IMR-90 (cell line): ENCODE results near the gene SPATA12.

Experiments
- BHLHE40 ChIP-seq: fragments of 150-350 bp; IDR thresholded peaks from 2 replicates; pipeline ENCODE4 v1.6.1; 2016; ENCODE audit warnings: mild to moderate bottlenecking, low read depth, low read length
- CEBPB ChIP-seq: IDR thresholded peaks from 2 replicates; pipeline ENCODE4 v1.6.1; 2012; ENCODE audit warnings: low read depth, low read length, improper control_type of control experiment
- FOS ChIP-seq: fragments of 150-350 bp; IDR thresholded peaks from 2 replicates; pipeline ENCODE4 v1.6.1; 2016; ENCODE audit warnings: low read depth, low read length
- MXI1 ChIP-seq: IDR thresholded peaks from 2 replicates; pipeline ENCODE4 v1.6.1; 2012; ENCODE audit warnings: low read depth, mild to moderate bottlenecking, low read length, moderate library complexity, borderline replicate concordance
- NFE2L2 ChIP-seq: fragments of 150-350 bp; IDR thresholded peaks from 2 replicates; pipeline ENCODE4 v1.6.1; 2016; ENCODE audit warnings: low read depth, mild to moderate bottlenecking, low read length
- POLR2A ChIP-seq: IDR thresholded peaks from 2 replicates; pipeline ENCODE4 v1.6.1; 2012; ENCODE audit warnings: mild to moderate bottlenecking, low read depth, low read length
- RAD21 ChIP-seq: IDR thresholded peaks from 2 replicates; pipeline ENCODE4 v1.6.1; 2012; ENCODE audit warnings: low read length, improper control_type of control experiment
- RFX5 ChIP-seq: IDR thresholded peaks from 2 replicates; pipeline ENCODE4 v1.8.0; 2012; ENCODE audit warnings: low read depth, mild to moderate bottlenecking, low read length, moderate library complexity
- SMC3 ChIP-seq: fragments of 150-350 bp; IDR thresholded peaks from 2 replicates; pipeline ENCODE4 v1.6.1; 2016; ENCODE audit warnings: low read depth, mild to moderate bottlenecking, antibody characterized with exemption, low read length, moderate library complexity
- TF ChIP-seq, protein P1 (sequence below): conservative IDR thresholded peaks from 2 replicates; pipeline ENCODE4 v1.5.1; 2012; ENCODE audit warnings: mild to moderate bottlenecking, low read depth, low read length, improper control_type of control experiment
- TF ChIP-seq, protein P2 (sequence below): fragments of 150-350 bp; IDR thresholded peaks from 2 replicates; pipeline ENCODE4 v1.6.1; 2017; ENCODE audit warnings: mild to moderate bottlenecking, antibody characterized with exemption, low read length, low read depth

DNA sequence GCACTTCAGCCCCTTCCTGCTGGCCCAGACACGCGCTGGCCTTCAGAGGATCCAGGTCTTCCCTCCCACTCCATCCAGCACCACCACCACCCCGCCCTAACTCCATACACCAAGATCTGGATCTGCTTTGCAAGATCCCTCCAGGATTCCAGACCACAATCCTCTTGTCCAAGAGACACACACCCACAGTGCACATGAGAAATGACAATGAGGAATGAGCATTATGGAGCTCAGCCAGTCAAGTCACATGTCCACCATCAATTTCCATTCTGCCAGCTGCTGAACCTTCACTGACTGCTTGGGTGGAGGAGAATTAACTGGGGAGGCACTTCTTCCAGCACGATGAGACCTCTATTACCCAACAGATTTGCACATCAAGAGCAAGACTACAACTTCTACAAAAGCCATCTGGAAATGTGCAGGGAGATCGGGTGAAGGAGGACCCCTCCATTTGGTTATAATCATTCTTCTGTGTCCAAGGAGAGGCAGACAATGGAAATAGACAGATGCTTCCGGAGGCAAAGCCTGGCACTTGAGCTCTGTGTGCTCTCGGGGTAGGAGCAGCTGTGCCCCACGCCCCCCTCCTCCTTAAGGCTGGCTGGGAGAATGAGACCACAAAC, 12.3 kb upstream of the SPATA12 start:
- TF ChIP-seq, protein P1, sequence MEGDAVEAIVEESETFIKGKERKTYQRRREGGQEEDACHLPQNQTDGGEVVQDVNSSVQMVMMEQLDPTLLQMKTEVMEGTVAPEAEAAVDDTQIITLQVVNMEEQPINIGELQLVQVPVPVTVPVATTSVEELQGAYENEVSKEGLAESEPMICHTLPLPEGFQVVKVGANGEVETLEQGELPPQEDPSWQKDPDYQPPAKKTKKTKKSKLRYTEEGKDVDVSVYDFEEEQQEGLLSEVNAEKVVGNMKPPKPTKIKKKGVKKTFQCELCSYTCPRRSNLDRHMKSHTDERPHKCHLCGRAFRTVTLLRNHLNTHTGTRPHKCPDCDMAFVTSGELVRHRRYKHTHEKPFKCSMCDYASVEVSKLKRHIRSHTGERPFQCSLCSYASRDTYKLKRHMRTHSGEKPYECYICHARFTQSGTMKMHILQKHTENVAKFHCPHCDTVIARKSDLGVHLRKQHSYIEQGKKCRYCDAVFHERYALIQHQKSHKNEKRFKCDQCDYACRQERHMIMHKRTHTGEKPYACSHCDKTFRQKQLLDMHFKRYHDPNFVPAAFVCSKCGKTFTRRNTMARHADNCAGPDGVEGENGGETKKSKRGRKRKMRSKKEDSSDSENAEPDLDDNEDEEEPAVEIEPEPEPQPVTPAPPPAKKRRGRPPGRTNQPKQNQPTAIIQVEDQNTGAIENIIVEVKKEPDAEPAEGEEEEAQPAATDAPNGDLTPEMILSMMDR: no peak
- TF ChIP-seq POLR2A (no peak), SMC3 (no peak), RFX5 (no peak), CEBPB (no peak), FOS (no peak), RAD21 (no peak), BHLHE40 (no peak), MXI1 (no peak), NFE2L2 (no peak)
- TF ChIP-seq, protein P2, sequence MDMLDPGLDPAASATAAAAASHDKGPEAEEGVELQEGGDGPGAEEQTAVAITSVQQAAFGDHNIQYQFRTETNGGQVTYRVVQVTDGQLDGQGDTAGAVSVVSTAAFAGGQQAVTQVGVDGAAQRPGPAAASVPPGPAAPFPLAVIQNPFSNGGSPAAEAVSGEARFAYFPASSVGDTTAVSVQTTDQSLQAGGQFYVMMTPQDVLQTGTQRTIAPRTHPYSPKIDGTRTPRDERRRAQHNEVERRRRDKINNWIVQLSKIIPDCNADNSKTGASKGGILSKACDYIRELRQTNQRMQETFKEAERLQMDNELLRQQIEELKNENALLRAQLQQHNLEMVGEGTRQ: no peak
